Thoracic aorta (tissue), 2 donors: Measurements from ENCODE around the gene CYP4F11. TPM values are rescaled to one million over a fixed set of nuclear protein-coding genes. Genes with fewer than 3 reads are reported as not detected.
A peak's percentile ranks its signal among the peaks of the same experiment; 100 is the strongest.
"Not testable (repeated sequence)": the region's sequence is repeated elsewhere in the genome, so short reads cannot be mapped to it uniquely, and the experiment has no call there.

ENCODE experiments used
- ATAC-seq: fragments of 150-250 bp; one replicate; pipeline ENCODE4 v1.8.0; 2017; ENCODE audit warnings: low read depth; ENCODE audit not compliant: insufficient number of reproducible peaks, low FRiP score
- DNase-seq: peaks from one replicate; pipeline ENCODE4 v3.0.0-alpha.2; 2020; ENCODE audit warnings: low spot score
- H3K27ac ChIP-seq, 2 donors: fragments of 200-600 bp; sonication (generic); 1 replicate in 1 of 2; 2 replicates in 1 of 2; pipeline ENCODE4 v1.5.1; 2016; ENCODE audit warnings: mild to moderate bottlenecking in 2 of 2, moderate library complexity in 2 of 2
- H3K27me3 ChIP-seq: fragments of 200-600 bp; sonication (generic); replicated peaks from 2 replicates; pipeline ENCODE4 v1.6.0; 2016; ENCODE audit warnings: mild to moderate bottlenecking; ENCODE audit not compliant: insufficient read depth
- H3K36me3 ChIP-seq: fragments of 200-600 bp; sonication (generic); one replicate; pipeline ENCODE4 v1.5.1; 2016
- H3K4me1 ChIP-seq, 2 donors: fragments of 200-600 bp; sonication (generic); 1 replicate in 1 of 2; 2 replicates in 1 of 2; pipeline versions ENCODE4 v1.5.1 to v1.6.0; 2016; ENCODE audit warnings: low read depth in 2 of 2, mild to moderate bottlenecking in 1 of 2; ENCODE audit not compliant: control insufficient read depth in 1 of 2
- H3K4me3 ChIP-seq: fragments of 200-600 bp; sonication (generic); 2 replicates; pipeline ENCODE4 v1.5.1; 2016; ENCODE audit warnings: mild to moderate bottlenecking
- H3K9me3 ChIP-seq: fragments of 200-600 bp; sonication (generic); 2 replicates; pipeline ENCODE4 v1.5.1; 2016
- CTCF ChIP-seq: fragments of 200-600 bp; sonication (generic); IDR thresholded peaks from one replicate; pipeline ENCODE4 v1.5.1; 2019; ENCODE audit warnings: antibody characterized with exemption
- total RNA-seq, 2 donors: library from RNA; depleted of rRNA; stranded (reverse); fragments of >200 nt; gene quantifications; one replicate each; pipeline versions ENCODE4 v1.1.0 to v1.2.3, GENCODE V29; 2016

Gene CYP4F11
- total RNA-seq, result 10 to 100 TPM in 1 of 2 donors, 1 to 10 TPM in 1; 9.6 to 12.9 TPM

- DNase-seq, result peak; percentile 42
- Histone ChIP-seq H3K4me1 (peaks cover 0 to 30% of the 10 kb centered on the region in 2 donors), H3K36me3 (no peaks in the 10 kb centered on the region), H3K4me3 (peak within 1 kb of the TSS; percentile 49), H3K27ac (peak within 1 kb of the TSS; percentile 79 to 81), H3K9me3 (no peaks in the 10 kb centered on the region), H3K27me3 (no peaks in the 10 kb centered on the region)
- no peak for TF ChIP-seq CTCF
- ATAC-seq, result peak; percentile 59
Measured at GRCh38 chr19:15934332-15935078, at the start of gene CYP4F11. Gene CYP4F11, minus strand, starts transcription at chr19:15934529. Its CDS starts 121 bp downstream, at chr19:15934408.

- Histone ChIP-seq H3K36me3 (no peaks in the 10 kb centered on the region), H3K9me3 (peaks cover 7% of the 10 kb centered on the region), H3K4me3 (no peak overlapping the region), H3K4me1 (no peaks in the 10 kb centered on the region), H3K27me3 (no peaks in the 10 kb centered on the region), H3K27ac (no peak overlapping the region)
- DNase-seq (no peak), ATAC-seq (no peak)
- TF ChIP-seq CTCF, result no peak
Measured at GRCh38 chr19:15979293-15979692, 45.0 kb upstream of the CYP4F11 start.

- Histone ChIP-seq H3K36me3 (no peaks in the 10 kb centered on the region), H3K4me1 (no peaks in the 10 kb centered on the region), H3K27me3 (no peaks in the 10 kb centered on the region), H3K4me3 (no peak overlapping the region), H3K27ac (no peak overlapping the region), H3K9me3 (peaks cover 4% of the 10 kb centered on the region)
- ATAC-seq, result no peak
- no peak for DNase-seq
- TF ChIP-seq CTCF, result no peak
Measured at GRCh38 chr19:15977690-15978089, 43.4 kb upstream of the CYP4F11 start.

- Histone ChIP-seq H3K4me3 (no peak overlapping the region), H3K36me3 (no peaks in the 10 kb centered on the region), H3K27ac (no peak overlapping the region), H3K4me1 (no peaks in the 10 kb centered on the region), H3K27me3 (no peaks in the 10 kb centered on the region), H3K9me3 (no peaks in the 10 kb centered on the region)
- TF ChIP-seq CTCF, result no peak
- no peak for ATAC-seq
- DNase-seq, result no peak
Measured at GRCh38 chr19:15976836-15977689, 42.7 kb upstream of the CYP4F11 start.

- no peaks in the 10 kb centered on the region for H3K4me1 ChIP-seq
- DNase-seq (no peak), ATAC-seq (no peak)
- H3K9me3 ChIP-seq, result no peaks in the 10 kb centered on the region
- no peaks in the 10 kb centered on the region for H3K27me3 ChIP-seq
- no peak for TF ChIP-seq CTCF
- no peaks in the 10 kb centered on the region for H3K36me3 ChIP-seq
- H3K27ac ChIP-seq, result no peak overlapping the region
- no peak overlapping the region for H3K4me3 ChIP-seq
Measured at GRCh38 chr19:15974856-15975255, 40.5 kb upstream of the CYP4F11 start.

GRCh38 chr19:15972043-15972442 lies 37.7 kb upstream of the CYP4F11 start:
- H3K27ac ChIP-seq, H3K36me3 ChIP-seq, H3K27me3 ChIP-seq, H3K4me3 ChIP-seq, DNase-seq, H3K9me3 ChIP-seq, H3K4me1 ChIP-seq, ATAC-seq: not testable (repeated sequence)
